GM19463 (cell line): Measurements from ENCODE around the gene PAIP2B.
"Not testable (repeated sequence)": the region's sequence is repeated elsewhere in the genome, so short reads cannot be mapped to it uniquely, and the experiment has no call there.

Source experiments
- ATAC-seq: cut with Tn5 transposase; IDR thresholded peaks from one replicate; pipeline ENCODE4 v1.9.1; 2021; ENCODE audit warnings: mild to moderate bottlenecking, moderate library complexity; ENCODE audit not compliant: unreplicated experiment

Gene PAIP2B, protein sequence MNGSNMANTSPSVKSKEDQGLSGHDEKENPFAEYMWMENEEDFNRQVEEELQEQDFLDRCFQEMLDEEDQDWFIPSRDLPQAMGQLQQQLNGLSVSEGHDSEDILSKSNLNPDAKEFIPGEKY

DNA sequence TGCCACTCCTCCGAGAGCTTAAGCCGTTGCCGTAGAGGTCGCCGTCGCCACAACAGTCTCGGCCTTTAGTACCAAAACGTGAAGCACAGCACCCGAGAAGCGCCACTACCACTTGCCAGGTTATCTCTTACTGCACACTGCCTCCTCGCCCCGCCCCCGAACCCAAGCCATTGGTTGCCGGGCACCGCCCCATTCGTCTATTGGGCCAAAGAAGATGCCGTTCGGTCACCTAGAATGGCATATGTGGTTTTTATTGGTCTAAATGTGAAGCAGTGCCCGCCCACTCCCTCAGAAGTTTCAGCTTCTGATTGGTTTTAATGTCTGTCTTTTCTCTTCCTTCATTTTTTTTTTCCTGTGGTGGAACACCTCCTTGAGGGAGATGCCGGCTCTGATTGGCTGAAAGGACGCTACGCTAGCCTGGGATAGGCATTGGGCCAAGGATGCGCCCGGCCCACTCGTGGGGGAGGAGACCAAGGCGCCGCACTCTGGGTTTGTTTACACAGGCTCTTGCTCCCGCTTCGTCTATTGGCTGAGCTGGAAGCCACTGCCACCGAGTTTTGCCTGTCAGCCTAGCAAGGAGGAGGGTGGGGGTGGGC lies at the start of gene PAIP2B:
TSS of gene PAIP2B (minus strand) at position 139 of the 596 bp plus-strand sequence. CDS start 24,514 bp downstream, outside the sequence.
- ATAC-seq: peak; percentile 95

DNA sequence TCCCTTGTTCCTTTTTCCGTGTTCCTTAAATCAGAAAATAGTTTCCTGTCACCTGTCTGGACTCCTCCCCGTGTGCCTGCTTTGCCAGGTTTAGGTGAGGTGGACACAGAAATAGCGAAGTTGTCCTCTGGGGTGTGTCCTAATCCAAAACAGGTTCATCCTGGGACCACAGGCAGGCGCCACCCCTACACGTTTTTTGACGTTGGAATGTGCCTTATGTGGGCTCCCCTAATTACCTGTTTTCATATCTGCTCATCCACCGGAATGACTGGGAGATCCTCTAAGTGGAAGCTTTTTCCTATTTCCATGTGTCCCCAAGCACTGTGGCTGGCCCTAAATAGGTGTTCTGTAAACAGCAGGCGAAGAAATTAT lies 49.0 kb upstream of the PAIP2B start:
- ATAC-seq: no peak

DNA sequence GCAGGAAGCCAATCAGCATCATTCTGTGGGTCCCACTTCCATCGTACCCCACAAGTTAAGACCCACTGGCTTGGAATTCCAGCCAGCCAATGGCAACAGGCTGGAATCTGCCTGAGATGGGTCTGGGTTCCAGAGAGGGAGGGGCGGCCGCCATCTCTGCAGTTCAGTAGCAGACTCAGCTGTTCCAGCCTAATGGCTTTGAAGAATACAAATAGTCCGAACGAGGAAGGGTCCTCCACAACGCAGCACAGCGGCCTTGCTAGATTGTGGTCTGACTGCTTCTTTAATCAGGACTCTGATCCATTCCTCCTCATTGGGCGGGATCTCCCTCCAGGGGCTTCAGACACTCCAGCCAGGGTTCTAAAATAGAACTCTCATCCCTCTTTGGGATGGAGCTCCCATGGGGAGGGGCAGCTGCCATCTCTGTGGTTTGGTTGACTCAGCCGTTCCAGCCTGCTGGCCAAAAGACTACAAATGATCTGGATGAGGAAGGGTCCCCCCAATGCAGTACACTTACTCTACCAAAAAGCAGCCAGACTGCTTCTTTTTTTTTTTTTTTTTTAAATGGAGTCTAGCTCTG lies 42.7 kb upstream of the PAIP2B start:
- ATAC-seq: no peak

DNA sequence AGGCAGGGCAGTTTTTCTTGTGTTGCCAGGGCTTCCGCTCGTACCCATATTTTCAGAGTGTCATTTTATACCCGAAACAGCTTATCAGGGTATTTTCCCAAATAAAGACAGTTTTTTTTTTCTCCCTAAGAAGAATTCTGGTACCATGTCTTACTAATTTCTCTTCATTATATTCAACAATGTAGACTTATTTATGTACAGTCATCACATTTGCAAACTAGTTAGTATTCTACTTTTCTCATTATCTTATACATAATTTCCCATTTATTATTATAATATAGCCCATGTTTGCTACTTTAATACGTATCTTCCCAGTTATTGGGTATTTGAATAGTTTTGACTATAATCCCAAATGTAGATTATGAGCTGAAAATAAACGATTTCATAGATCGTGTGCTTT lies 36.5 kb upstream of the PAIP2B start:
- ATAC-seq: no peak

DNA sequence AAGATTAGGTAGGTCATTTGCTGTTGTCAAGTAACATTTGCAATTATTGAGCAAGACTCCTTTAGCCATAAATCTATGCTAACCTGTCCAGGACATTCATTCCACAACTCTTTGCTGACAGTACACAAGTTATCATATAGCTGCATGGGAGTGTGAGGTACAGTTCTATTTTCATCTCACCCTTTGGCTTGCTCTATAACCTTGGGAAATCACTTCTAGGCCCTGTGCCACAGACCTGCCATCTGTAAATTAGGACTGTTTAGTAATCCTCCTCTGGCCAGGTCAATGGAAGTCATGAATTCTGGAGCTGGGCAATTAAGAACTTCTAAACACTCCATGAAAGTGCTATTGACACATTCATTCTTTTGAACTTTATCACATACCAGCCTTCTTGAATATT lies 34.6 kb upstream of the PAIP2B start:
- ATAC-seq: no peak

DNA sequence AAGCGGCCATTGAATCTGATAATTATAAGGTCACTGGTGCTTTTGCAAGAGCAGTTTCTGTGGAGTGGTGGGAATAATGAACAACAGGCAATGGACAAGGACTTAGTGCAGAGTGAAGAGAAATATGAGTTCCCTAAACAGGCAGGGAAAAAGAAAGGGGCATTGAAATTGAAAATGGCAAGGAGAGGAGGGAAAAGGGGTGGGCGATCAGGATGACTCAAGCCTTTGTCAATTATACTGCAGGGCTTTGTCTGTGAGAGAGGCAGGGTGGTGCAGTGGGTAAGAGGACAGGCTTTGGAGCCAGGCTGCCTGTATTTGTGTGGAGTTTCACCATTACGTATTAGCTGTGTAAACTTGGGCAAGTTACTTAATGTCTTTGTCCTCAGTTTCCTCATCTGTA lies 29.5 kb upstream of the PAIP2B start:
- no peak for ATAC-seq

DNA sequence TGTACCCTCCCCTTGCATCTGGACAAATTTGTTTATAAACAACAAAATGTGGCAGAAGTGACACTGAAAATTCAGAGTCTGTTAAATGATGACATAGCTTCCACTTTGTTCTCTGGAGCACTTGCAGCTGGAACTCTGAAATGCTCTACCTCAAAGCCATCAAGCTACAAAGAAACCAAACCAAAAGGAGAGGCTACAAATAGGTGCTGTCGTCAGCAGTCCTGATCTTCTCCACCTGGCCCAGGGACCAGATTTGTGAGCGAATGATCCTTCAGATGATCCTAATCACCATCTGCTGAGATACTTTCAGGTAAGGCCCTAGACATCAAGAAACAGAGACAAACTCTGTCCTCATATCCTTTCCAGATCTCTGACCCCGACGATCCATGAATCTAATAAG lies 27.9 kb upstream of the PAIP2B start:
- no peak for ATAC-seq

DNA sequence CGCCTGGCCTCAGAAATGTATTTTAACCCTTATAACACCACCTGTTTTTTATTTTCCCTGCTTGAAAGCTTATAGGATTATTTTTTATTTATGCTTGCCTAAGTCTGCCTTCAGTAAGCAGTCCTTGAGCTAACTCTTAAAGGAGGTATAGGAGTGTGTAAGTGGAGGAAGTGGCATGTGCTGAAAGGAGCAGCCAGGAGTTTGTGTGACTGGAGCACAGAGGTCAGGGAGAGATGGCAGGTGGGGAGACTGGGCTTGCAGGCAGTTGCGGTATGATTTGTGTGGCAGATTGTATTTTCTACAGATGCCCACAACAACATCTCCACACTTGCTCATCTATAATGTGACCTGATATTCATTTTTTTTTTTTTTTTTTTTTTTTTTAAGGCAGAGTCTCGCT lies 27.2 kb upstream of the PAIP2B start:
- ATAC-seq: no peak

DNA sequence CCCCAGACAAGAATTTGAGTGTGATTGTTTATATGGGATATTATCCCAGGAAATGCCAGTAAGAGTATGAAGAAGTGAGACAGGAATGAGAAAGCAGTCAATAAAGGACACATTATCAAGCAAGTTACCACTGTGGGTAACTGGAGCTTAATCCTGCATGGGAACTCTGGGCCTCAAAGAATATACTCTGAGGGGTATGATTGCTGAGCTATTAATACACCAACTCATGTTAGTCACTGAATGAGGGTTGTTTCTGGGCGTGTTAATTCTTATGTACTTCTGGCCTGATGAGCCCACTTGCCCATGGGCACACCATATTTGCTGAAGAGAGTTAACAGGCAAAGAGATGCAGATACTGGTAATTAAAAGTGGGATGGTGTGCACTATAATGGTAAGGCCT lies 26.6 kb upstream of the PAIP2B start:
- ATAC-seq: no peak

DNA sequence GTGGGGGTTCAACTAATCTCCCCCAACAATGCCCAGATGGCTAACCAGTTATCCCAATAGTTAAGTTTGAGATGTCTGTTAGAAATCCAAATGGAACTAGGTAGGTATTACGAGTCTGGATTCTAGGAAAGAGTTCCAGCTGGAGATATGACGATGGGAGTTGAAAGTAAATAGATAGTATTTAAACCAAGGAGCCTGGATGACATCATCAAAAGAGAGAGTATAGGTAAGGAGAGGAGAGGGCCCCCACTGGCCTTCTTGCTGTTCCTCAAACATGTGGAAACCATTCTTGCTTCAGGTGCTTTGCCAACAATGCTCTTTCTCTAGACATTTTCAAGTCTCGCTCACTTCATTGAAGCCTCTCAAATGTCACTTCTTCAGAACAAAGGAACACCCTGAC lies 26.0 kb upstream of the PAIP2B start:
- ATAC-seq: no peak

DNA sequence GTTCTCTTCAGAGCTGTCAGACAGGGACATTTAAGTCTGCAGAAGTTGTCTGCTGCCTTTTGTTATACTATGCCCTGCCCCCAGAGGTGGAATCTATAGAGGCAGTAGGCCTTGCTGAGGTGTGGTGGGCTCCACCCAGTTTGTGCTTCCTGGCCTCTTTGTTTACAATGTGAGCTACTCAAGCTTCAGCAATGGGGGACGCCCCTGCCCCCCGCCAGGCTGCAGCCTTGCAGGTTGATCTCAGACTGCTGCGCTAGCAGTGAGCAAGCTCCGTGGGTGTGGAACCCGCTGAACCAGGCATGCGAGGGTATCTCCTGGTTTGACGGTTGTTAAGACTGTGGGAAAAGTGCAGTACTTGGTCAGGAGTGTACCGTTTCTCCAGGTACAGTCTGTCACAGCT lies 24.0 kb upstream of the PAIP2B start:
- ATAC-seq: no peak

DNA sequence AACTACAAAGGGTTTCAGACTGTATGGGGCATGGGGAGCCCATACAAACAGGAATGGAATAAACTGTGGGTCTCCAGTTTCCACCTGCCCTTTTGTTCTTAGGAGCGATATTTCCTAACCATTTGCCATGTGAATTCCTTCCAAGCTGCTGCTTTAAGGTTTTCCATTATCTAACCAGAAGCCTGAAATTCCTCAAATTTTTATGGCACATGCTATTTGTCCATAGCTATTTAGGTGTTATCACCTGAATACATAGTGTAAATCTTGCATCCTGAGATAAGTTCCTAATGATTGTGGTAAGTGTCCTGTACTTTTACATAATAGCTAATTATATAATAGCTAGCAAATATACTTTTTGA lies 17.4 kb upstream of the PAIP2B start:
- ATAC-seq: no peak

DNA sequence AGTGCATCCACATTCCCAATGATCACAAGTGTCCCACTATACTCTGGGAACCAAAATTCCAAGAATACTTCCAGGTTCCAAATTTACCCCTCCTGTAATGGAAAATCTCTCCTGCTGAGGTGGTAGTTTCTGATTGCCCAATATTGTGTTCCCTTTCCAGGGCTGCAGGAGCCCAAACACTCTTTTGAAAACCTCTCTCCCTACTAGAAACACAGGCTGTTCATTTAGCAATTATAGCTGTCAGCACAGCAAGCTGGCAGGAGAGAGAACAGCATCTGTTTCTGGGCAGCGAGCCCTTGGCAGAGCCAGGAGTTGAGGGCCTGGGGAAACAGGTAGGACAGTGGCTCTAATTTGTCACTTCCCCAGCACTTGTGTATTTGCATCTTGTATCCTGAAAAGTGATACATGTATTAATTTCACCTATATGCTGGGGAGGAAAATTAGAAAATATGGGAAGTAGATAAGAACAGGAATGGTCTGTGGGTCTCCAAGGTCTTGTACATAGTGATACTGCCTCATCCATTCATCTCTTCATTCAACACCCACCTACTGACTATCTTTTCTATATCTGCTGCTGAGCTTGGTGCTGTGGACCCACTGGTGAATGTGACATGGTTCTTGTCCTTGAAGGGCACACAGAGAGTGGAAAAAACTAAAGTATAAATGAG lies 16.9 kb upstream of the PAIP2B start:
- ATAC-seq: no peak

DNA sequence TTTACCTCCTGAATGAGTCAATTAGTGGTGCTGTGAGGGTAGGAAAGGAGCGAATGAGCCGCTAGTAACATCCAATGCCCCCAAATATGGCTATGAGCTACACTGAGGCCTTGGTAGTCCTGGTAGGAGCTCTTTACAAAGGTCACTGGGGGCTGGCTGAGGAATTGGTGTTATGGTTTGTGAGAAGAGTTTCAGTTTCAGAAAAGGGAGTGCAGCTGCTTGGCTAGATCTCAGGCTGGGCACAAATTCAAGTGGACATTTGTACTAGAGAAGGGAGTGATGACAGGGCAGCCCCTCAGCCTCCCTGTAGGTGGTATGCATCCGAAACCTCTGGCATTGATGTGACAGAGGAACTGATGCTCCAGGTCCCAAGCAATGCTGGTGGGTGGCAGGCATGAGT lies 13.9 kb upstream of the PAIP2B start:
- ATAC-seq: no peak

DNA sequence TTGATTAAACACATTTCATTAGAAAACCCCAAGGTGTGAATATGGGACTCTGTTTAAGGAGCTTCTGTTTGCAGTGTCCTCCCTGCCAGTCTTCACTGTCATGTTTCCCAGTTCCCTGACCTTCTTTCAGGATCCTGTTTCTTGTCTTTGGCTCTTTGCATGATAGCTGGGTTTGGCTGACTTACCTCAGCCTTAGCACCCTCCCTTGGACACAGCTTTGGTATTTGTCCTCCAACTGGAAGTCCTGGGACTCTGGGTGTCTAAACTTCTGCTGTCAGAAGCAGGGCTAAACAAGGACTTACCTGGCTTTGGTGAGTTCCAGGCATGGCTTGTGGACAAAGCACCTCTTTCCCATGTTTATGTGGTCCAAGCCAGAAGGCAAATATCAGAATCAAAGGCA lies 11.2 kb upstream of the PAIP2B start:
- no peak for ATAC-seq

DNA sequence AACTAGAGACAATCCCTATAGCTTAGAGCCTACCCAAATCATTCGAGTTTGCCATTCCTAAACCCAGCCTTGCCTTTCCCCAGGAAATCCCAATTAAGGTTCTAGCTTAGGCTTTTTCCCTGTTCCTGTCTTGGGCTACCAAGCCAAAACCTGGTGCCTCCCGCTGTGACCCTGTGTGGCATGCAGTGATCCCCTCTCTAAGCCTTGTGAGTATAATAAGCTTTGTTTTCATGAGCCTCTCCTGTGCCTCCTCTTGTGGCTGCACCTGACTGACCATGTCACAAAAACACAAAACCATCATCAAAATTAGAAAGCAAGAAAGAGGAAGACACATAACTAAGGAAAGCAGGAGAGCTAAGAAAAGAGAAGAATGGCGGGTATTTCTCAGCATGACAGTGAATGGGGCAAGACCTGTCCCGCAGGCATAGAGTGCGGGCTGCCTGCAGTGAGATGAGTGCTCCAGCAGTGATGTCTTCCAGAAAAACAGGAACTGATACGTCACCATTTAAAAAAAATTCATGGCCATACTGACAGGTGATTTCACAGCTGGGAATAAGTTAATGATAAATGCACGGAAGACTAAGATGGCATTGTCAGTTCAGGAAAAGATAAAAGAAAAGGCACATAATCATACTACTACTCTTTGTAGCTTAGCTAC lies 9.2 kb upstream of the PAIP2B start:
- no peak for ATAC-seq

DNA sequence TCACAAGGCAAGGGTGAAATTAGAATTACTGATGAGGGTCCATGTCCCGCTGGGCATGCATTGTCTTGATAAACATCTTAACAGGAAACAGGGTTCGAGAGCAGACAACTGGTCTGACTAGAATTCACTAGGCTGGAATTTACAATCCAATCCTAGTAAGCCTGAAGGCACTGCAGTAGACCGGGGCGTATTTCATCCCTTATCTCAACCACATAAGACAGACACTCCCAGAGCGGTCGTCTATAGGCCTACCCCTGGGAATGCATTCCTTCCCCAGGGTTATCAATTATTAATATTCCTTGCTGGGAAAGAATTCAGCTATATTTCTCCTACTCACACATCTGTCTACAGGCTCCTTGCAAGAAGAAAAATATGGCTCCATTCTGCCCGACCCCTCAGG lies 6.2 kb upstream of the PAIP2B start:
- not testable (repeated sequence) for ATAC-seq

DNA sequence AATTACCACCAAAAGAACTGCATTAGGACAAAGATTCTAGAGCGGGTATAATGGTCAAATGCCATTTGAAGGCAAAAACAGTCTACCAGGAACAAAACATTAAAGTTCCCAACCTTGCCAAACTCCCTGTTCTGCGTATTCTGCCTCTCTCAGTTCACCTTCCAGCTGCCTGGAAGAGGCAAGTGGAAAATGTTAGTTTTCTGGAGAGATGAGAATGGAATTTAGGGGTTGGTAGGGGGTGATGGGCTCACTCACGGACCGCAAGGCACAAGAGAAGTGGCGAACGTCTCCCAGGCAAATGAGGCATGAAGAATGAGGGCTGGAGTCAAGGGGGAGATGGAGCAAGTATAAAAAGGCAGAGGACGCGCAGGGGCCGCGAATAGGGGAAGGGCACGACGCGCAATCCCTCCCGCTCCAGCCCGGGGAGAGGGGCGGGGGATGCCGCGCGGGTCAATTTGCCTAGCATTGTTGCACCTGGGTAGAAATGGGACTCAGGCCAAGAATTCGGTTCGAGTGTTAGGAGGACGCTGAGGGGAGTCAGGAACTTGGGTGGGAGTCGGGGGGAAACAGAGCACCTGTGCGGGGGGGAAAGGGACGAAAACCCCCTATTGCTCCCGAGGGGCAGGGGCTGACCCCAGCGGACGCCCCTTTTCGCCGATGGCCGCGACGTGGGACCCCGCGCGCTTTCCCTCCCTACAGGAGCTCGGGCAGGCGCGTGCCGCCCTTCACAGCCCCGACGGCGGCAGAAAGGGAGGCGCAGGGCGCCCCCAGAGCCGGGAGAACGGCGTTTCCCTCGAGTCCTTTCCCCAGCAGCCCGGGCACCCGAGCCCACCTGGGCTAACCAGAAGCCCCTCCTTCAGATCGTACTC lies 573 bp downstream of the PAIP2B start:
- ATAC-seq: peak; percentile 4

DNA sequence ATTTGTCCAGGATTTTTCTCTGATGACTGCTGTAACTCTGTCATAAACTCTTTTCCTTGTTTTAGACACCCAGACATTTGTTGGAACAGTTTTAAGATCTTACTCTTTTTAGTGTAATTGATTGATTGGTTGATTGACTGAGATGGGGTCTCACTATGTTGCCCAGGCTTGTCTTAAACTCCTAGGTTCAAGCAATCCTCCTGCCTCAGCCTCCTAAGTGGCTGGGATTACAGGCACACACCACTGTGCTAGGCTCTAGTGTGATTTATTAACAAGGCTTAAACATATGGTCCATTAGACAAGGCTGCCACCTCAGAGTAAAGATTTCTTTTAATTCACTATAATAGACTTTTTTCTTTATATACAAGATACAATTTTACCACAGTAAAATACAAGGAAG lies 2.0 kb downstream of the PAIP2B start:
- ATAC-seq: no peak

DNA sequence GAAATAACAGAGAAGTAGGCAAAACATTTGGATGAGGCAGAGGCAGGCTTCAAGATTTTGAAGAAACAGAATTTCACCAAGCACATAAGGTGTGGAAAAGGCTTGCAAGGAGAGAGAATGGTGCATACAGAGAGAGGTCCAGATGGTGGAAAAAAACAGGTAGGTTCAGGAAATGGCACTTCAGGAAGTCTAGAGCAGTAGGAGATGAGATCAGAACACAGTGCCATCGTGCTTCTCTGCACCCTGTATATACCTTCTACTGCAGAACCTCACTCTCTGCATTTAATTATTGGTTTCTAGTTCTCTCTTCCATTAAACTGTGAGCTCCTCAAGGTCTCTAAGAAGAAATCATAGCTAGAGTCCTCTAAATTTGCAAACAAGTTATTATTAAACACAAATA lies 2.4 kb downstream of the PAIP2B start:
- no peak for ATAC-seq

DNA sequence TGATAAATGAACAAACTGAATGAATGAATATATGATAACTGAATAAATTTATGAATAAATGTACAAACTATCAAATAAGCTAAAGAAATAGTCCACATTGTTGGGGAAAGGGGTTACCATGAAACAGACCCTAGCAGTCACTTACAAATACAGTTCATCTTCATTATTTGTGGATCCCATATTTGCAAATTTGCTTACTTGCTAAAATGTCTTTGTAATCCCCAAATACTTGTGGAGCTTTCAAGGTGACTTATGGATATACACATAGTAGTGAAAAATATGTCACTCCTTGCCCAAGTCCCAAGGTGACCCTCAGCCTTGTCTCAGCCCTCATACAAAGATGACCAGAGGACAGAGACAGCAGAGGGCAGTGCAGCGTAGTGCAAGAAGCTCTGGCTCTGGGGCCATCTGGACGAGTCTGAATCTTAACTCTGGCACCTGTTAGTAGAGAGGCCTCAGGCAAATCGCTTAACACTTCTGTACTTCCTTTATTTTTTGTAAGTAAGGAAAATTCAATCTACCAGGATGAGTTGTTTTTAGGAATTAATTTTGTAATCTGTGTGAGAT lies 3.1 kb downstream of the PAIP2B start:
- no peak for ATAC-seq
